ENCODE results near the gene NISCH. TPM values are rescaled to one million over a fixed set of nuclear protein-coding genes. Genes with fewer than 3 reads are reported as not detected.

The NISCH gene
- total and polyA plus RNA-seq, 2 experiments from 2014 or later, result 58.9 to 74.5 TPM

DNA sequence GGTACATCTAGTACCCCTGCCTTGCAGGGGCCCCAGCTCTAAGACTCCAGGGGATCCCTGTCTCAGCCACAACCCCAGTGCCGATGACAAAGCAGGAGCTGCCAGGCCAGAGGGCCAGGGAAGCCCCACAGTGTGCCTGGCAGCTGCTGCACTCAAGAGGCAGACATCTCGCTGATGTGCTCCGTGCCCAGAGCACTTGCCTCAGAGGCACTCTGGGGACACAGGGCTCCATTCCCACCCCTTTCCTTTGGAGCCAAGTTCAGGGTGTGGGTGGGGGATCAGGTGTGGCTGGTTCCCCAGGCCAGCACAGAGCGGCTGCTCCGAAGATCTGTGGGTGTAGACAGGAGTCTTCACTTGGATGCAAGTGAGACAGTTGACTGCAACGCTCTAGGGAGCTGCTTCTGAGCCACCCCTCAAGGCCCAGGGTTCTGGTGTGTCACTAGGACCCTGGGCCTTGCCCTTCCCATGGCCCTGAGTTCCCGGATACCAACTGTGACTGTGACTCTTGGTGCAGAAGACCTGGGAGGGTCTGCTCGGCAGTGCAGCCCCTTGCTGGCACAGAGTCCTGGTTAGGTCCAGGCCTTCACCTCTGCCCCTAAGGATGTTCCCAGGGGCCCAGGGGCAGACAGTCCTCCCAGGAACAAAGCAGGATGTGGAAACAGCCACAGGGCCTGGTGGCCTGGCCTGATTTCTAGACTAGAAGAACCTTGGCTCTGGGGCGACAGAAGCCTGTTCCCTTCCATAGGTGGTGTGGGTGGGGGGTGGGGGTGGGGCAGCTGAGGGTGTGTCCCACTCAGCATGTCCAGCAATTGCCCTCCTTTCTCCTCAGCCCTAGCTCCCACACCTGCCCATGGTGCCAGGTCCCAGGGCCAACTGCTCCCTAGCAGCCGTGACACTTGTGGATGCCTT, 75.8 kb downstream of the NISCH start:
- WGBS (ENCODE audit: low lambda C conversion rate, missing lambda C conversion rate), result 93% methylated on average over 10 of the region's 10 CpGs
- TF ChIP-seq, protein P1, sequence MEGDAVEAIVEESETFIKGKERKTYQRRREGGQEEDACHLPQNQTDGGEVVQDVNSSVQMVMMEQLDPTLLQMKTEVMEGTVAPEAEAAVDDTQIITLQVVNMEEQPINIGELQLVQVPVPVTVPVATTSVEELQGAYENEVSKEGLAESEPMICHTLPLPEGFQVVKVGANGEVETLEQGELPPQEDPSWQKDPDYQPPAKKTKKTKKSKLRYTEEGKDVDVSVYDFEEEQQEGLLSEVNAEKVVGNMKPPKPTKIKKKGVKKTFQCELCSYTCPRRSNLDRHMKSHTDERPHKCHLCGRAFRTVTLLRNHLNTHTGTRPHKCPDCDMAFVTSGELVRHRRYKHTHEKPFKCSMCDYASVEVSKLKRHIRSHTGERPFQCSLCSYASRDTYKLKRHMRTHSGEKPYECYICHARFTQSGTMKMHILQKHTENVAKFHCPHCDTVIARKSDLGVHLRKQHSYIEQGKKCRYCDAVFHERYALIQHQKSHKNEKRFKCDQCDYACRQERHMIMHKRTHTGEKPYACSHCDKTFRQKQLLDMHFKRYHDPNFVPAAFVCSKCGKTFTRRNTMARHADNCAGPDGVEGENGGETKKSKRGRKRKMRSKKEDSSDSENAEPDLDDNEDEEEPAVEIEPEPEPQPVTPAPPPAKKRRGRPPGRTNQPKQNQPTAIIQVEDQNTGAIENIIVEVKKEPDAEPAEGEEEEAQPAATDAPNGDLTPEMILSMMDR (IDR thresholded peaks at IDR 0.05; ENCODE audit: poor library complexity), result no peak
- TF ChIP-seq EZH2 (IDR thresholded peaks at IDR 0.05; ENCODE audit: borderline replicate concordance), result no peak
- TF ChIP-seq EZH2phosphoT487 (IDR thresholded peaks at IDR 0.05; ENCODE audit: low read depth, severe bottlenecking, unreplicated experiment), result no peak
- Histone ChIP-seq H2AFZ (no peak overlapping the region), H3K9me2 (replicated peaks; ENCODE audit: insufficient read depth) (no peaks in the 10 kb centered on the region), H3K79me2 (peaks cover 53% of the 10 kb centered on the region), H3K9me3 (ENCODE audit: low read depth) (no peaks in the 10 kb centered on the region), H3K27ac (peak overlapping the region; percentile 72), H4K20me1 (ENCODE audit: insufficient read depth, poor library complexity, severe bottlenecking) (peaks cover 5% of the 10 kb centered on the region), H3K4me2 (peak overlapping the region; percentile 94), H3K4me3 (no peak overlapping the region), H3K36me3 (replicated peaks; ENCODE audit: insufficient read depth, low read depth) (no peaks in the 10 kb centered on the region), H3K27me3 (no peaks in the 10 kb centered on the region), H3K4me1 (ENCODE audit: insufficient read depth) (peaks cover 52% of the 10 kb centered on the region)
- DNase-seq (ENCODE audit: low spot score), result no peak

DNA sequence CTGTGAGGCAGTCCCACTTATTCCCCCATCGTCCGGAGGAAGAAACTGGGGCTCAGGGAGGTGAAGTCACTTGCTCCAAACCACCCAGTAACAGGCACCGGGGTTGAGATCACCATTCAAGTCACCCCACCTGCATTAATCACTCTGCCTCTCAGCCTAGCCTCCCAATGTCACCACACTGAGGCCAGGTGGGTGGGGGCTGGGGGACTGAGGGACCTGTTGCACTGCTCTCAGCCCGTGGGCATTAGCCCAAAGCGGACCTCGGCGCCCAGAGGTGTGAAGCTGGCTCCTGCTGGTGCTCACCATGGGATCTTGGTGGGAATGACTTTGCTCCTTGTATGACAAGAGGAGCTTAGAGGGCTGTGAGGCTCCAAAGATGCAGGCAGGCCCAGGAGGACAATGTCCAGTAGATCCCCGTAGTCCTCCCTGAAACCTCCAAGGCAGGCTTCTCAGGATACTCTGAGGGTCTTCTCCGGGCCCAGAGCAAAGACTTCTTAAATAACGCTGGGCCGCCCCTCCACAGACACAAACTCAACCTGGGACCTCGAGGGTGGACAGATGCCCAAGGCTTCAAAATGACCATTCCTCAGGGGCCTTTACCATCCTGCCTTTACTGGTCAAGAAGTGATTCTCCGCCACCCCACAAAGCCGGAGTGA, 76.6 kb downstream of the NISCH start:
- Histone ChIP-seq H2AFZ (peak overlapping the region; percentile 9), H3K27ac (peak overlapping the region; percentile 72)
- 77% methylated on average over 14 of the region's 14 CpGs for WGBS (ENCODE audit: low lambda C conversion rate, missing lambda C conversion rate)

DNA sequence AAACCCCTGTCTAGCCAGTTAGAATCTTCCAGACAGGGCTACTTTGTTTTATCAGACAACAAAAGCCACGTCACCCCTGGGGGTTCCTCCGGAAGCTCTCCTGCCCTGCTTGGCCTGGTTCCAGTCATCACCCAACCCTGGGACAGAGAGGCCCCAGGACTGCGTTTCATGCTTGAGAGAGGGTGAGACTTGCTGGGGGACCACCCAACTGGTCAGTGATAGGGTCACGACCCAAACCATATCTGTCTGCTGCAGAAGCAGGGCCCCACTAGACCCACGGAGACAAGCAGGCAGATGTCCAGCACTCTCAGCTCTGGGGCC, 77.1 kb downstream of the NISCH start:
- H3K9me3 ChIP-seq (ENCODE audit: low read depth), result no peaks in the 10 kb centered on the region
- peak overlapping the region; percentile 9 for H2AFZ ChIP-seq
- H3K79me2 ChIP-seq, result peaks cover 58% of the 10 kb centered on the region
- peaks cover 8% of the 10 kb centered on the region for H4K20me1 ChIP-seq (ENCODE audit: insufficient read depth, poor library complexity, severe bottlenecking)
- DNase-seq (ENCODE audit: low spot score), result peak; percentile 58
- no peaks in the 10 kb centered on the region for H3K27me3 ChIP-seq
- peak overlapping the region; percentile 94 for H3K4me2 ChIP-seq
- peaks cover 49% of the 10 kb centered on the region for H3K4me1 ChIP-seq (ENCODE audit: insufficient read depth)
- H3K27ac ChIP-seq, result peak overlapping the region; percentile 72
- TF ChIP-seq, protein P1 (IDR thresholded peaks at IDR 0.05; ENCODE audit: poor library complexity), result no peak
- TF ChIP-seq EZH2phosphoT487 (IDR thresholded peaks at IDR 0.05; ENCODE audit: low read depth, severe bottlenecking, unreplicated experiment), result no peak
- no peak for TF ChIP-seq EZH2 (IDR thresholded peaks at IDR 0.05; ENCODE audit: borderline replicate concordance)
- 10% methylated on average over 5 of the region's 5 CpGs for WGBS (ENCODE audit: low lambda C conversion rate, missing lambda C conversion rate)
- H3K9me2 ChIP-seq (replicated peaks; ENCODE audit: insufficient read depth), result no peaks in the 10 kb centered on the region
- H3K36me3 ChIP-seq (replicated peaks; ENCODE audit: insufficient read depth, low read depth), result no peaks in the 10 kb centered on the region
- peak overlapping the region; percentile 80 for H3K4me3 ChIP-seq

More for the DNA sequence above, 76.6 kb downstream of the NISCH start:
- H3K9me2 ChIP-seq (replicated peaks; ENCODE audit: insufficient read depth), result no peaks in the 10 kb centered on the region
- H3K4me2 ChIP-seq, result peak overlapping the region; percentile 94
- H3K27me3 ChIP-seq, result no peaks in the 10 kb centered on the region
- TF ChIP-seq, protein P1 (IDR thresholded peaks at IDR 0.05; ENCODE audit: poor library complexity), result no peak
- no peak for DNase-seq (ENCODE audit: low spot score)
- peaks cover 53% of the 10 kb centered on the region for H3K79me2 ChIP-seq
- H3K4me3 ChIP-seq, result no peak overlapping the region
- peaks cover 48% of the 10 kb centered on the region for H3K4me1 ChIP-seq (ENCODE audit: insufficient read depth)
- H3K36me3 ChIP-seq (replicated peaks; ENCODE audit: insufficient read depth, low read depth), result no peaks in the 10 kb centered on the region
- no peaks in the 10 kb centered on the region for H3K9me3 ChIP-seq (ENCODE audit: low read depth)
- H4K20me1 ChIP-seq (ENCODE audit: insufficient read depth, poor library complexity, severe bottlenecking), result peaks cover 5% of the 10 kb centered on the region
